ENCODE measurements around the gene GNAQ. TPM values are rescaled to one million over a fixed set of nuclear protein-coding genes. Genes with fewer than 3 reads are reported as not detected.

The GNAQ gene
- total and polyA plus RNA-seq, 8 donors, result 55.5 to 95.5 (median 62.8) TPM

GRCh38 chr9:77815260-77815659 is 216.4 kb downstream of the GNAQ start:
- H3K4me1 ChIP-seq, result peaks cover 0 to 19% of the 10 kb centered on the region in 2 donors
- H3K27me3 ChIP-seq, result no peaks in the 10 kb centered on the region
- no peak for TF ChIP-seq CTCF (IDR thresholded peaks at IDR 0.05)
- DNase-seq, result no peak
- H3K27ac ChIP-seq, result no peak overlapping the region
- no peak overlapping the region for H3K4me3 ChIP-seq
- peaks cover 0 to 29% of the 10 kb centered on the region in 2 donors for H3K36me3 ChIP-seq
- no peak for ATAC-seq
- no peaks in the 10 kb centered on the region for H3K9me3 ChIP-seq
- intact Hi-C loops (cut with DNase I), result no loop called here

- no peak overlapping the region for H3K4me3 ChIP-seq
- no peaks in the 10 kb centered on the region for H3K27me3 ChIP-seq
- TF ChIP-seq CTCF (IDR thresholded peaks at IDR 0.05), result no peak
- no peak overlapping the region for H3K27ac ChIP-seq
- peaks cover 0 to 31% of the 10 kb centered on the region in 2 donors for H3K4me1 ChIP-seq
- H3K9me3 ChIP-seq, result no peaks in the 10 kb centered on the region
- intact Hi-C loops (cut with DNase I), result no loop called here
- DNase-seq, result no peak
- peaks cover 0 to 37% of the 10 kb centered on the region in 2 donors for H3K36me3 ChIP-seq
- no peak for ATAC-seq
Observed at GRCh38 chr9:77811832-77812231, 219.8 kb downstream of the GNAQ start.

DNA sequence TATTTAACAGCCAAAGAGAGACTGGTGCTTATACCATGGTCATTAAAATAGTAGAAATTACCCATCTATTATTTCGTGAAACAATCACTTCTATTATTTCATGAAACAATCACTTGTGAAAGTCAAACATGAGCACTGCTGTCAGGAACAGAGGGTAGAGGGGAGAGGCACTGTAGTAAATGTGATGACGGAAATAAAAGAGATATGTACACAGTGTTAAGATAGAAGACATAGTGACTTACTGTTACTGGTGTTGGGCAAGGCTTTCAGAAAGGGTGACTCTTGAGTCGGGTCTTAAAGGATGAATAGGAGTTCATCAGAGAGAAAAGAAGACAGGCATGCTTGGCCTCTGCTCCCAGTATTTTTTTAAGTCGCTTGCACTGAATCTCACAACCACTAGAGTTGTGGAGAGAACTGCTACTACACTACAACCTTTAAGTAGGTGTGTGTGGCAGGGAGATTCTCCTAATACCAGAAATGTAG is 220.9 kb downstream of the GNAQ start:
- no peaks in the 10 kb centered on the region for H3K9me3 ChIP-seq
- H3K27me3 ChIP-seq, result no peaks in the 10 kb centered on the region
- H3K36me3 ChIP-seq, result peaks cover 0 to 37% of the 10 kb centered on the region in 2 donors
- no peak for DNase-seq
- no peak for ATAC-seq
- no peak overlapping the region for H3K27ac ChIP-seq
- intact Hi-C loops (cut with DNase I), result no loop called here
- H3K4me1 ChIP-seq, result peaks cover 0 to 40% of the 10 kb centered on the region in 2 donors
- TF ChIP-seq CTCF (IDR thresholded peaks at IDR 0.05), result no peak
- no peak overlapping the region for H3K4me3 ChIP-seq

DNA sequence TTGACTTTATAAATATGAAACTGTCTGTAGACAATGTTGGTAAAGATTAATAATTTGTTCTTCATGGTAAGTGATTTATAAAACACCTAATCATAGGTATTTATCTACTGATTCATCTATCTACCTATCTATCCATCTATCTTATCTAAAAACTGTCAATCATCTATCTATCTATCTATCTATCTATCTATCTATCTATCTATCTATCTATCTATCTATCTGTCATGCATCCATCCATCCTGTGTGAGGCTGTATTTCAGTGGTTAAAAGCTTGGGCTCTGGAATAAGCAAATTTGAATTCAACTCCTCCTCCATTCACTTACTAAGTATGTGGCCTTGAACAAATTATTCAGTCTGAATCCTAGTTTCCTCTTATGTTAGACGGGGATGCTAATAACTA is 221.6 kb downstream of the GNAQ start:
- no peak for TF ChIP-seq CTCF (IDR thresholded peaks at IDR 0.05)
- Histone ChIP-seq H3K4me1 (peaks cover 0 to 42% of the 10 kb centered on the region in 2 donors), H3K4me3 (no peak overlapping the region), H3K9me3 (no peaks in the 10 kb centered on the region), H3K27ac (no peak overlapping the region), H3K36me3 (peaks cover 0 to 35% of the 10 kb centered on the region in 2 donors), H3K27me3 (no peaks in the 10 kb centered on the region)
- intact Hi-C loops (cut with DNase I), result no loop called here
- DNase-seq (no peak), ATAC-seq (no peak)

DNA sequence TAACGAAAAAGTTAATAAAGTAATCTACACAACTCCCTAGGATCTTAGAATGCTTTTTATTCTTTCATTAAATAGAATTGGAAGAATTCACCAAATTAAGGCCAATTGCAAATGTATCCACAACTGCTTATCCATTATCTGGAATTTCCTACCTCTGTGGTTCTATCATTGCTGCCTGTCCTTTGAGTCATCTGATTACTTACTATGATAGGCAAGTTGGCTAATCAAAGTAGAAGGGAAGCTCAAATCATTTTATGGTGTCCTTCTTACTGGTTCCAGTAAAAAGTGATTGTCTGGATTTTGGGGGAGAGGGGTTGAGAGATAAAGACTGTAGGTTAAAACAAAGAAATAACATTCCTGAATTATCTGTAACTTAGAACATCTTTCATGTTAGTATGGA is 222.1 kb downstream of the GNAQ start:
- Histone ChIP-seq H3K36me3 (peaks cover 0 to 30% of the 10 kb centered on the region in 2 donors), H3K27ac (no peak overlapping the region), H3K4me3 (no peak overlapping the region), H3K9me3 (no peaks in the 10 kb centered on the region), H3K27me3 (no peaks in the 10 kb centered on the region), H3K4me1 (peaks cover 0 to 42% of the 10 kb centered on the region in 2 donors)
- no peak for TF ChIP-seq CTCF (IDR thresholded peaks at IDR 0.05)
- DNase-seq (no peak), ATAC-seq (no peak)
- intact Hi-C loops (cut with DNase I), result no loop called here
